Astrocyte (in vitro differentiated cells and primary cell): ENCODE data around the gene MYO9A.

Experiments used
- EZH2 ChIP-seq: IDR thresholded peaks from 2 replicates; pipeline ENCODE4 v1.6.1; 2012; ENCODE audit warnings: mild to moderate bottlenecking, low read length, inconsistent platforms; ENCODE audit not compliant: insufficient read depth
- TF ChIP-seq, protein P1 (sequence below): IDR thresholded peaks from 2 replicates; pipeline ENCODE4 v1.5.1; 2011; ENCODE audit warnings: low read depth, mild to moderate bottlenecking, inconsistent platforms, low read length, moderate library complexity; ENCODE audit not compliant: insufficient read depth

DNA sequence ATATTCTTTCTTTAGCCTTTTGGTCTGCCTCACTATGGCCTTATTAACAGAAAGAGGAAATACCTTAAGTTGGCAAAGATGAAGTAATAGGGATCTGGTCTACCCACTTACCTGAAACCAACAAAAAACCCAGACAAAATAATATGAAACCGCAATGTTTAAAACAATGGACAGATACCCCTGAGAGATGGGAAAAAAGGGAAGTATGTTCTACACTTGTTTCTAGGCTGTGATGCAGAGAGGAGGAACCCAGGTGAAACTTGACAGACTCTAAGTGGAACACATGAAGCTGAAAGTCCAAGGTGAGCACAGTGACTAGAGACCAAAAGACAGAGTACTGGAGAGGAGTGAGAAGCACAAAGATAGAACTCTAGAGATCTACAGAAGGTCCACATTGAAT, 229.2 kb downstream of the MYO9A start:
- TF ChIP-seq, protein P1, sequence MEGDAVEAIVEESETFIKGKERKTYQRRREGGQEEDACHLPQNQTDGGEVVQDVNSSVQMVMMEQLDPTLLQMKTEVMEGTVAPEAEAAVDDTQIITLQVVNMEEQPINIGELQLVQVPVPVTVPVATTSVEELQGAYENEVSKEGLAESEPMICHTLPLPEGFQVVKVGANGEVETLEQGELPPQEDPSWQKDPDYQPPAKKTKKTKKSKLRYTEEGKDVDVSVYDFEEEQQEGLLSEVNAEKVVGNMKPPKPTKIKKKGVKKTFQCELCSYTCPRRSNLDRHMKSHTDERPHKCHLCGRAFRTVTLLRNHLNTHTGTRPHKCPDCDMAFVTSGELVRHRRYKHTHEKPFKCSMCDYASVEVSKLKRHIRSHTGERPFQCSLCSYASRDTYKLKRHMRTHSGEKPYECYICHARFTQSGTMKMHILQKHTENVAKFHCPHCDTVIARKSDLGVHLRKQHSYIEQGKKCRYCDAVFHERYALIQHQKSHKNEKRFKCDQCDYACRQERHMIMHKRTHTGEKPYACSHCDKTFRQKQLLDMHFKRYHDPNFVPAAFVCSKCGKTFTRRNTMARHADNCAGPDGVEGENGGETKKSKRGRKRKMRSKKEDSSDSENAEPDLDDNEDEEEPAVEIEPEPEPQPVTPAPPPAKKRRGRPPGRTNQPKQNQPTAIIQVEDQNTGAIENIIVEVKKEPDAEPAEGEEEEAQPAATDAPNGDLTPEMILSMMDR = no peak
- no peak for TF ChIP-seq EZH2
